Neural crest cell (in vitro differentiated cells): ENCODE data around the gene AATK. TPM values are rescaled to one million over a fixed set of nuclear protein-coding genes. Genes with fewer than 3 reads are reported as not detected.

Experiments used
- DNase-seq: peaks from one replicate; pipeline ENCODE4 v3.0.0; 2021; ENCODE audit warnings: low read depth, mixed read lengths, low spot score
- H3K27ac Mint-ChIP-seq: one replicate; pipeline ENCODE4 v1.8.0; 2021; ENCODE audit warnings: mild to moderate bottlenecking, mixed read lengths; ENCODE audit not compliant: unreplicated experiment
- H3K27me3 Mint-ChIP-seq: 2 replicates; pipeline ENCODE4 v1.8.0; 2021; ENCODE audit warnings: low read depth, mild to moderate bottlenecking, mixed read lengths
- H3K36me3 Mint-ChIP-seq: 2 replicates; pipeline ENCODE4 v1.8.0; 2021; ENCODE audit warnings: low read depth, mild to moderate bottlenecking, mixed read lengths
- H3K4me1 Mint-ChIP-seq: 2 replicates; pipeline ENCODE4 v1.8.0; 2021; ENCODE audit warnings: mixed read lengths
- H3K4me3 Mint-ChIP-seq: one replicate; pipeline ENCODE4 v1.8.0; 2021; ENCODE audit warnings: mild to moderate bottlenecking, mixed read lengths
- H3K9me3 Mint-ChIP-seq: 2 replicates; pipeline ENCODE4 v1.8.0; 2021; ENCODE audit warnings: mixed read lengths
- CTCF ChIP-seq: fragments of 200-600 bp; sonication (generic); conservative IDR thresholded peaks from 2 replicates; pipeline ENCODE4 v1.5.0; 2021; ENCODE audit warnings: antibody characterized with exemption, mild to moderate bottlenecking
- total RNA-seq: library from RNA; stranded (reverse); gene quantifications from 2 replicates; pipeline ENCODE4 v1.2.1, GENCODE V29; 2021

Gene AATK
- total RNA-seq, 1 donor from 2014 or later = 6.0 TPM

- no peaks in the 10 kb centered on the region for H3K27me3 Mint-ChIP-seq
- H3K4me3 Mint-ChIP-seq = no peak overlapping the region
- H3K9me3 Mint-ChIP-seq = peaks cover 8% of the 10 kb centered on the region
- H3K36me3 Mint-ChIP-seq = no peaks in the 10 kb centered on the region
- H3K4me1 Mint-ChIP-seq = no peaks in the 10 kb centered on the region
- H3K27ac Mint-ChIP-seq = no peak overlapping the region
- no peak for TF ChIP-seq CTCF
- no peak for DNase-seq
Measured at GRCh38 chr17:81140695-81141094, 25.3 kb downstream of the AATK start.

- H3K9me3 Mint-ChIP-seq = peaks cover 8% of the 10 kb centered on the region
- H3K4me1 Mint-ChIP-seq = no peaks in the 10 kb centered on the region
- H3K36me3 Mint-ChIP-seq = no peaks in the 10 kb centered on the region
- H3K27ac Mint-ChIP-seq = peak overlapping the region; percentile 27
- DNase-seq = no peak
- no peak for TF ChIP-seq CTCF
- no peak overlapping the region for H3K4me3 Mint-ChIP-seq
- H3K27me3 Mint-ChIP-seq = no peaks in the 10 kb centered on the region
Measured at GRCh38 chr17:81140018-81140417, 26.0 kb downstream of the AATK start.

GRCh38 chr17:81139428-81139827 is 26.6 kb downstream of the AATK start:
- no peaks in the 10 kb centered on the region for H3K4me1 Mint-ChIP-seq
- H3K27ac Mint-ChIP-seq = no peak overlapping the region
- H3K4me3 Mint-ChIP-seq = no peak overlapping the region
- TF ChIP-seq CTCF = no peak
- no peak for DNase-seq
- no peaks in the 10 kb centered on the region for H3K36me3 Mint-ChIP-seq
- H3K27me3 Mint-ChIP-seq = no peaks in the 10 kb centered on the region
- H3K9me3 Mint-ChIP-seq = peaks cover 8% of the 10 kb centered on the region

- H3K4me1 Mint-ChIP-seq = no peaks in the 10 kb centered on the region
- H3K27me3 Mint-ChIP-seq = no peaks in the 10 kb centered on the region
- no peak for DNase-seq
- no peaks in the 10 kb centered on the region for H3K36me3 Mint-ChIP-seq
- H3K4me3 Mint-ChIP-seq = no peak overlapping the region
- no peak for TF ChIP-seq CTCF
- peaks cover 8% of the 10 kb centered on the region for H3K9me3 Mint-ChIP-seq
- no peak overlapping the region for H3K27ac Mint-ChIP-seq
Measured at GRCh38 chr17:81138500-81138899, 27.5 kb downstream of the AATK start.

- TF ChIP-seq CTCF = no peak
- no peak overlapping the region for H3K27ac Mint-ChIP-seq
- H3K4me1 Mint-ChIP-seq = no peaks in the 10 kb centered on the region
- H3K9me3 Mint-ChIP-seq = peaks cover 8% of the 10 kb centered on the region
- H3K36me3 Mint-ChIP-seq = no peaks in the 10 kb centered on the region
- no peaks in the 10 kb centered on the region for H3K27me3 Mint-ChIP-seq
- no peak for DNase-seq
- H3K4me3 Mint-ChIP-seq = no peak overlapping the region
Measured at GRCh38 chr17:81138083-81138482, 27.9 kb downstream of the AATK start.

GRCh38 chr17:81137248-81137647 is 28.8 kb downstream of the AATK start:
- H3K9me3 Mint-ChIP-seq = peaks cover 8% of the 10 kb centered on the region
- no peak for TF ChIP-seq CTCF
- H3K4me1 Mint-ChIP-seq = no peaks in the 10 kb centered on the region
- DNase-seq = no peak
- H3K27ac Mint-ChIP-seq = no peak overlapping the region
- no peaks in the 10 kb centered on the region for H3K27me3 Mint-ChIP-seq
- H3K4me3 Mint-ChIP-seq = no peak overlapping the region
- H3K36me3 Mint-ChIP-seq = no peaks in the 10 kb centered on the region
